GM12875 (cell line): ENCODE measurements around the gene CCL24.

Source experiments
- H3K4me3 ChIP-seq: one replicate; pipeline ENCODE4 v1.5.1; 2011; ENCODE audit warnings: low read depth, low read length, control low read depth
- TF ChIP-seq, protein P1 (sequence below): IDR thresholded peaks from 2 replicates; pipeline ENCODE4 v1.5.1; 2011; ENCODE audit warnings: low read depth, mild to moderate bottlenecking, control low read depth, inconsistent platforms, low read length, moderate library complexity, borderline replicate concordance; ENCODE audit not compliant: insufficient read depth

The CCL24 gene

DNA sequence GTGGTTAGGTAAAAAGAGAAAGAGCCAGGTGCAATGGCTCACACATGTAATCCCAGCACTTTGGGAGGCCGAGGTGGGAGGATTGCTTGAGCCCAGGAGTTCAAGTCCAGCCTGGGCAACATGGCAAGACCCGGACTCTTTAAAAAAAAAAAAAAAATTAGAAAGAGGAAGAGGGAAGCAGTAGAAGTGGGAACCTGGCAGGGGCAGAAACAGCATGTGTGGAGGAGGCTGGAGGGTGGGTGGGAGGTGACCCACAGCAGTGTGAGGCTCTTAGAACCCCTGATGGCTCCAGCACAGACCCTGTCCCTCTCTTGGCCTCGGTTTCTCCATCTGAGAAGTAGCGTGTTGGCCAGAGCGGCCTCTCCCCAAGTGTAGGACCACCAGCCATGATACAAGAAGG is 4.9 kb upstream of the CCL24 start:
- H3K4me3 ChIP-seq: no peak overlapping the region
- TF ChIP-seq, protein P1, sequence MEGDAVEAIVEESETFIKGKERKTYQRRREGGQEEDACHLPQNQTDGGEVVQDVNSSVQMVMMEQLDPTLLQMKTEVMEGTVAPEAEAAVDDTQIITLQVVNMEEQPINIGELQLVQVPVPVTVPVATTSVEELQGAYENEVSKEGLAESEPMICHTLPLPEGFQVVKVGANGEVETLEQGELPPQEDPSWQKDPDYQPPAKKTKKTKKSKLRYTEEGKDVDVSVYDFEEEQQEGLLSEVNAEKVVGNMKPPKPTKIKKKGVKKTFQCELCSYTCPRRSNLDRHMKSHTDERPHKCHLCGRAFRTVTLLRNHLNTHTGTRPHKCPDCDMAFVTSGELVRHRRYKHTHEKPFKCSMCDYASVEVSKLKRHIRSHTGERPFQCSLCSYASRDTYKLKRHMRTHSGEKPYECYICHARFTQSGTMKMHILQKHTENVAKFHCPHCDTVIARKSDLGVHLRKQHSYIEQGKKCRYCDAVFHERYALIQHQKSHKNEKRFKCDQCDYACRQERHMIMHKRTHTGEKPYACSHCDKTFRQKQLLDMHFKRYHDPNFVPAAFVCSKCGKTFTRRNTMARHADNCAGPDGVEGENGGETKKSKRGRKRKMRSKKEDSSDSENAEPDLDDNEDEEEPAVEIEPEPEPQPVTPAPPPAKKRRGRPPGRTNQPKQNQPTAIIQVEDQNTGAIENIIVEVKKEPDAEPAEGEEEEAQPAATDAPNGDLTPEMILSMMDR: no peak

DNA sequence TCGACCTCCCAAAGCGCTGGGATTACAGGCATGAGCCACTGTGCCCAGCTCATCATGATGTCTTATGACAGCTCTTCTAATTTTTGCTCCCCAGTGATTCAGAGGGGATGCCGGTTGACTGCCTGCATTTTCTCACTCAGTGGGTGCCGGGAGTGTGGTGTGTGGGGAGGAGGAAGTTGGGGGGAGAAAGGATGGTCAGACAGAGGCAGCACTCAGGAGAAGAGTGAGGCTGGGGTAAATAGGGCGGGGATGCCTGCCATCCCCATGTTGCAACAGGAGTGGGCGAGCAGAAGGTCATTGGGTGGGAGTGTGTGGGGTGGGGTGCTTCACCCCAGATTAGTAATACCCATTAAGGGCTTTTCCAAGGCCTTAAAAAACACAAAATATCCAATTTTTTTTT is 3.5 kb upstream of the CCL24 start:
- no peak overlapping the region for H3K4me3 ChIP-seq
- TF ChIP-seq, protein P1: no peak

GRCh38 chr7:75815418-75816064 is 1.9 kb upstream of the CCL24 start:
- TF ChIP-seq, protein P1: no peak
- no peak overlapping the region for H3K4me3 ChIP-seq

- TF ChIP-seq, protein P1: no peak
- H3K4me3 ChIP-seq: no peak overlapping the region
These were observed 871 bp upstream of the CCL24 start for GRCh38 chr7:75814407-75814947.

GRCh38 chr7:75813084-75813483 is 522 bp downstream of the CCL24 start:
- TF ChIP-seq, protein P1: no peak
- no peak overlapping the region for H3K4me3 ChIP-seq

- TF ChIP-seq, protein P1: no peak
- H3K4me3 ChIP-seq: no peak overlapping the region
These were observed 1.5 kb downstream of the CCL24 start for GRCh38 chr7:75811894-75812678.

- TF ChIP-seq, protein P1: no peak
- no peak overlapping the region for H3K4me3 ChIP-seq
These were observed 4.2 kb downstream of the CCL24 start for GRCh38 chr7:75809396-75809795.
